HepG2 (cell line): Measurements from ENCODE around the gene NEK7. TPM values are rescaled to one million over a fixed set of nuclear protein-coding genes. Genes with fewer than 3 reads are reported as not detected.

Experiments
- ATAC-seq: fragments of 200-7000 bp; cut with Tn5 transposase; 3 replicates; pipeline ENCODE4 v1.9.1; 2020; ENCODE audit warnings: mild to moderate bottlenecking, moderate library complexity
- BruUV-seq: library from RNA; stranded (reverse); fragments of 400-500 nt; replicated peaks from 2 replicates; lab custom pipeline; 2021; lab: Mats Ljungman, UMichigan
- CTCF ChIA-PET: fragments of 300-600 bp; formaldehyde crosslinking; extraction: SDS; loops from one replicate; lab custom pipeline; 2021; ENCODE audit warnings: low total read pairs, inconsistent platforms, low intra/inter-chr PET ratio; lab: Yijun Ruan, JAX
- POLR2A ChIA-PET: fragments of 350-600 bp; sonication (Branson Sonifier 250); formaldehyde crosslinking; loops from one replicate; lab custom pipeline; 2020; ENCODE audit warnings: antibody characterized with exemption, inconsistent platforms; lab: Yijun Ruan, JAX
- DNase-seq: peaks from one replicate; pipeline ENCODE4 v3.0.0-alpha.2; 2015; ENCODE audit warnings: low spot score
- FAIRE-seq: peaks from 3 replicates; lab custom pipeline; 2011; peaks lifted over from hg19 to GRCh38; lab: Jason Lieb, UNC
- H2AFZ ChIP-seq: one replicate; pipeline ENCODE4 v1.6.1; 2011; ENCODE audit warnings: low read length, inconsistent platforms
- H3K27ac ChIP-seq: fragments of 300-600 bp; 3 replicates; pipeline ENCODE4 v1.8.0; 2011; ENCODE audit warnings: mixed run types, mild to moderate bottlenecking, mixed read lengths, low read length, inconsistent platforms; ENCODE audit not compliant: insufficient read depth; ENCODE audit errors: extremely low read length
- H3K27me3 ChIP-seq, 2 experiments: fragments of 200-600 bp in 1 of 2; 2 replicates in 1 of 2; 3 replicates in 1 of 2; pipeline versions ENCODE4 v1.6.0 to v1.8.0; 2011; ENCODE audit warnings: low read length in 2 of 2, mild to moderate bottlenecking in 2 of 2, moderate library complexity in 2 of 2, inconsistent platforms in 1 of 2; ENCODE audit not compliant: insufficient read depth in 2 of 2, control insufficient read depth in 1 of 2
- H3K36me3 ChIP-seq, 2 experiments: fragments of 200-600 bp in 1 of 2; replicated peaks in 1 of 2; 2 replicates in 1 of 2; 3 replicates in 1 of 2; pipeline versions ENCODE4 v1.5.1 to v1.8.0; 2011; ENCODE audit warnings: low read length in 2 of 2, inconsistent platforms in 1 of 2; ENCODE audit not compliant: insufficient read depth in 2 of 2, control insufficient read depth in 1 of 2
- H3K4me1 ChIP-seq: 2 replicates; pipeline ENCODE4 v1.5.1; 2012; ENCODE audit warnings: low read length, inconsistent platforms; ENCODE audit not compliant: insufficient read depth
- H3K4me2 ChIP-seq: 2 replicates; pipeline ENCODE4 v1.6.0; 2011; ENCODE audit warnings: low read depth, low read length, inconsistent platforms
- H3K4me3 ChIP-seq, 3 experiments: fragments of 200-600 bp in 1 of 3; sonication (generic), shearing (Covaris generic) in 1 of 3; replicated peaks in 1 of 3; 2 replicates each; pipeline ENCODE4 v1.5.1; 2011 to 2016; ENCODE audit warnings: low read length in 3 of 3, inconsistent platforms in 2 of 3, low read depth in 2 of 3, mild to moderate bottlenecking in 2 of 3, control low read depth in 1 of 3, mixed read lengths in 1 of 3; ENCODE audit not compliant: insufficient read depth in 1 of 3
- H3K79me2 ChIP-seq: one replicate; pipeline ENCODE4 v1.6.1; 2011; ENCODE audit warnings: low read length, inconsistent platforms; ENCODE audit not compliant: insufficient read depth
- H3K9ac ChIP-seq: 2 replicates; pipeline ENCODE4 v1.6.0; 2011; ENCODE audit warnings: mild to moderate bottlenecking, low read depth, low read length, inconsistent platforms; ENCODE audit not compliant: insufficient read depth
- H3K9me3 ChIP-seq: 2 replicates; pipeline ENCODE4 v1.5.1; 2012; ENCODE audit warnings: mild to moderate bottlenecking, low read length
- H4K20me1 ChIP-seq: 2 replicates; pipeline ENCODE4 v1.6.0; 2011; ENCODE audit warnings: inconsistent platforms, mild to moderate bottlenecking, low read length, moderate library complexity; ENCODE audit not compliant: insufficient read depth
- FOXA1 ChIP-seq, 2 experiments: fragments of 450-650 bp in 1 of 2; sonication (generic) in 1 of 2; formaldehyde crosslinking in 1 of 2; IDR thresholded peaks; 2 replicates each; pipeline versions ENCODE4 v1.4.0 to v1.6.1; 2016 to 2020; ENCODE audit warnings: missing genetic modification reagents in 1 of 2
- GATAD2A ChIP-seq: IDR thresholded peaks from 2 replicates; pipeline ENCODE4 v1.6.1; 2016
- GZF1 ChIP-seq: sonication (generic); formaldehyde crosslinking; IDR thresholded peaks from 2 replicates; pipeline ENCODE4 v1.5.1; 2020; ENCODE audit warnings: mild to moderate bottlenecking, missing genetic modification reagents
- MYC ChIP-seq: sonication (generic); formaldehyde crosslinking; IDR thresholded peaks from 2 replicates; pipeline ENCODE4 v1.9.0; 2021; ENCODE audit warnings: missing genetic modification reagents, borderline replicate concordance
- RERE ChIP-seq: IDR thresholded peaks from 2 replicates; pipeline ENCODE4 v1.6.1; 2016; ENCODE audit warnings: low read depth, missing genetic modification reagents, missing compliant biosample characterization
- RXRB ChIP-seq: IDR thresholded peaks from 2 replicates; pipeline ENCODE4 v1.6.1; 2016; ENCODE audit warnings: borderline replicate concordance, missing genetic modification reagents, missing compliant biosample characterization
- ZNF350 ChIP-seq: sonication (generic); formaldehyde crosslinking; IDR thresholded peaks from 2 replicates; pipeline ENCODE4 v1.4.0; 2020; ENCODE audit warnings: mild to moderate bottlenecking, low read depth, missing genetic modification reagents, borderline replicate concordance
- ZNF616 ChIP-seq: sonication (generic); formaldehyde crosslinking; IDR thresholded peaks from 2 replicates; pipeline ENCODE4 v1.5.0; 2020; ENCODE audit warnings: low read depth, mild to moderate bottlenecking, missing genetic modification reagents
- ZNF687 ChIP-seq: sonication (generic); formaldehyde crosslinking; IDR thresholded peaks from 2 replicates; pipeline ENCODE4 v1.5.1; 2020; ENCODE audit warnings: mild to moderate bottlenecking, missing genetic modification reagents, moderate library complexity
- WGBS: methylation state at CpG from one replicate; pipeline ENCODE4 v1.1.6; 2017; ENCODE audit warnings: low lambda C conversion rate; 5-methylcytosine and 5-hydroxymethylcytosine counted together
- in situ Hi-C: cut with HindIII; loops from 2 replicates; pipeline ENCODE4 v1.10.0; 2017; ENCODE audit warnings: low pct_unique_long_range_greater_than_20kb; ENCODE audit not compliant: extremely low pct_ligation_motif_present
- intact Hi-C: fragments of 100-400 bp; cut with micrococcal nuclease; formaldehyde crosslinking; loops from one replicate; pipeline ENCODE4 v1.10.0; 2022; ENCODE audit not compliant: unreplicated experiment
- polyA plus RNA-seq, 8 experiments: library from polyadenylated mRNA; depleted of rRNA in 3 of 8; stranded (reverse) in 7 of 8; unstranded in 1 of 8; fragments of >200 nt; fragmentation: Illumina TruSeq in 4 of 8; extraction: Trizol in 4 of 8; gene quantifications; 2 replicates each; pipeline versions ENCODE4 v1.2.1 to v1.2.3, GENCODE V29; 2011 to 2016; ENCODE audit warnings: low read depth in 4 of 8, missing spikeins in 1 of 8, mixed read lengths in 1 of 8; ENCODE audit not compliant: insufficient read depth in 1 of 8
- total RNA-seq, 5 experiments: library from RNA; depleted of rRNA; stranded (reverse); fragments of >200 nt; fragmentation: Illumina TruSeq; extraction: Trizol; gene quantifications; 2 replicates each; pipeline ENCODE4 v1.2.3, GENCODE V29; 2016; ENCODE audit warnings: low read depth in 1 of 5
- TF ChIP-seq, protein P1 (sequence below): sonication (generic); formaldehyde crosslinking; IDR thresholded peaks from 2 replicates; pipeline ENCODE4 v1.8.1; 2022; ENCODE audit warnings: low read depth, mild to moderate bottlenecking, missing genetic modification reagents

NEK7 gene
- total and polyA plus RNA-seq, 2 of the 13 experiments (the other 11 are each of a cell fraction or from before 2014, with no cell fraction given), result 18.1 to 19.2 TPM

DNA sequence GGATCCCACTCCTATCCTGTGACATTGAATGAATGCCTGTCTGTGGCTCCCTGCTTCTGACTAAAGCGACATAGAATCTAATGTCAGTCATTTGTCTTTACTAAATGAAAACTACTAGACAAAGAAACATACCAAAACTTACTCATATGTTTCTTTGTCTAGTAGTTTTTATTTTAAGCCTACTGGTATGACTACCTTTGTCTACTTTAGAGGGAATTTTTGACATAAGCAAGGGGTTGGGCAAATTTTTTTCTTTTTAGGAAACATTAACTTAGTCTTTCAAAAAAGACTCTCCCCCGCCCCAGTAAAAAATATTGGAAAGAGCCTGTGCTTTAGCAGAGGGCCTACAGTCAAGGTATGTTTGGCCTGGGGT, 4.9 kb downstream of the NEK7 start (continued):
- TF ChIP-seq ZNF687 (no peak), ZNF350 (no peak), MYC (no peak), ZNF616 (no peak), RXRB (CRISPR knock-in tag) (no peak)

- H3K9me3 ChIP-seq, result no peaks in the 10 kb centered on the region
- no TSS peak for BruUV-seq
- H3K79me2 ChIP-seq, result peaks cover 88% of the 10 kb centered on the region
- intact Hi-C loops, result no loop called here
- H2AFZ ChIP-seq, result no peak overlapping the region
- in situ Hi-C loops, result no loop called here
- no peak for FAIRE-seq
- peak overlapping the region; percentile 69 for H3K27ac ChIP-seq
- peak overlapping the region; percentile 75 for H3K4me2 ChIP-seq
- ATAC-seq, result peak; percentile 56
- H3K9ac ChIP-seq, result peak overlapping the region; percentile 23
- H3K4me1 ChIP-seq, result peaks cover 57% of the 10 kb centered on the region
- no peaks in the 10 kb centered on the region for H4K20me1 ChIP-seq
- no peaks in the 10 kb centered on the region; a peak in 1 of 5 replicates for H3K27me3 ChIP-seq
- peak overlapping the region in 2 of 3 experiments; percentile 45 to 51; a peak in 3 of 6 replicates for H3K4me3 ChIP-seq
- H3K36me3 ChIP-seq, result no peaks in the 10 kb centered on the region
- 6% methylated on average over 2 of the region's 2 CpGs for WGBS
- peak; percentile 86 for DNase-seq
- CTCF ChIA-PET, result no interaction called here
- POLR2A ChIA-PET, result interaction anchor here (0.7 kb wide), 1 partner anchor 10 kb away, joined by 3 read pairs; no protein-coding TSS in a partner anchor
- TF ChIP-seq, protein P1, sequence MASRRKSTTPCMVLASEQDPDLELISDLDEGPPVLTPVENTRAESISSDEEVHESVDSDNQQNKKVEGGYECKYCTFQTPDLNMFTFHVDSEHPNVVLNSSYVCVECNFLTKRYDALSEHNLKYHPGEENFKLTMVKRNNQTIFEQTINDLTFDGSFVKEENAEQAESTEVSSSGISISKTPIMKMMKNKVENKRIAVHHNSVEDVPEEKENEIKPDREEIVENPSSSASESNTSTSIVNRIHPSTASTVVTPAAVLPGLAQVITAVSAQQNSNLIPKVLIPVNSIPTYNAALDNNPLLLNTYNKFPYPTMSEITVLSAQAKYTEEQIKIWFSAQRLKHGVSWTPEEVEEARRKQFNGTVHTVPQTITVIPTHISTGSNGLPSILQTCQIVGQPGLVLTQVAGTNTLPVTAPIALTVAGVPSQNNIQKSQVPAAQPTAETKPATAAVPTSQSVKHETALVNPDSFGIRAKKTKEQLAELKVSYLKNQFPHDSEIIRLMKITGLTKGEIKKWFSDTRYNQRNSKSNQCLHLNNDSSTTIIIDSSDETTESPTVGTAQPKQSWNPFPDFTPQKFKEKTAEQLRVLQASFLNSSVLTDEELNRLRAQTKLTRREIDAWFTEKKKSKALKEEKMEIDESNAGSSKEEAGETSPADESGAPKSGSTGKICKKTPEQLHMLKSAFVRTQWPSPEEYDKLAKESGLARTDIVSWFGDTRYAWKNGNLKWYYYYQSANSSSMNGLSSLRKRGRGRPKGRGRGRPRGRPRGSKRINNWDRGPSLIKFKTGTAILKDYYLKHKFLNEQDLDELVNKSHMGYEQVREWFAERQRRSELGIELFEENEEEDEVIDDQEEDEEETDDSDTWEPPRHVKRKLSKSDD (CRISPR knock-in tag), result no peak
- TF ChIP-seq RERE (CRISPR knock-in tag) (0 out of 2 replicates have a peak, but pooled peaks have one; percentile 14), GATAD2A (CRISPR knock-in tag) (peak; percentile 79), FOXA1 (IDR thresholded peaks at IDR 0.05) (no peak), FOXA1 (CRISPR knock-in tag; IDR thresholded peaks at IDR 0.05) (0 out of 2 replicates have a peak, but pooled peaks have one; percentile 12), GZF1 (CRISPR knock-in tag) (no peak)
Measured at GRCh38 chr1:198162091-198162767, 5.4 kb downstream of the NEK7 start.
